K562 (cell line): Measurements from ENCODE around the gene LRP1. TPM values are rescaled to one million over a fixed set of nuclear protein-coding genes. Genes with fewer than 3 reads are reported as not detected.

Experiments
- ARID3B ChIP-seq: fragments of 250-450 bp; sonication (Bioruptor Pico); IDR thresholded peaks from 2 replicates; pipeline ENCODE4 v1.4.0; 2020; ENCODE audit warnings: borderline replicate concordance
- ATF6 ChIP-seq: sonication (generic); formaldehyde crosslinking; IDR thresholded peaks from 2 replicates; pipeline ENCODE4 v1.4.0; 2020; ENCODE audit warnings: mild to moderate bottlenecking, missing genetic modification reagents
- CBX1 ChIP-seq: sonication (generic); IDR thresholded peaks from 2 replicates; pipeline ENCODE4 v1.6.1; 2016; ENCODE audit warnings: antibody characterized with exemption, low read depth, mild to moderate bottlenecking
- E2F8 ChIP-seq: fragments of 450-650 bp; IDR thresholded peaks from 2 replicates; pipeline ENCODE4 v1.7.1; 2018; ENCODE audit warnings: mild to moderate bottlenecking, low read depth; ENCODE audit not compliant: partially characterized antibody
- ELF2 ChIP-seq: fragments of 250-450 bp; sonication (Bioruptor Pico); IDR thresholded peaks from 2 replicates; pipeline ENCODE4 v1.5.0; 2021; ENCODE audit warnings: mild to moderate bottlenecking
- ESRRA ChIP-seq: fragments of 450-650 bp; IDR thresholded peaks from 2 replicates; pipeline ENCODE4 v1.6.1; 2014; ENCODE audit warnings: low read depth, mild to moderate bottlenecking, moderate library complexity, borderline replicate concordance
- FOXP4 ChIP-seq: sonication (generic); formaldehyde crosslinking; IDR thresholded peaks from 2 replicates; pipeline ENCODE4 v1.8.0; 2022; ENCODE audit warnings: mild to moderate bottlenecking, missing genetic modification reagents, borderline replicate concordance
- L3MBTL2 ChIP-seq: fragments of 450-650 bp; IDR thresholded peaks from 2 replicates; pipeline ENCODE4 v1.6.1; 2016; ENCODE audit warnings: mild to moderate bottlenecking, moderate library complexity
- NR4A1 ChIP-seq, 2 experiments: fragments of 250-450 bp in 1 of 2; fragments of 450-650 bp in 1 of 2; sonication (Bioruptor Pico) in 1 of 2; IDR thresholded peaks; 2 replicates each; pipeline versions ENCODE4 v1.4.0 to v1.6.1; 2016 to 2020; ENCODE audit warnings: mild to moderate bottlenecking in 2 of 2, missing compliant biosample characterization in 1 of 2, missing genetic modification characterization in 1 of 2, moderate library complexity in 1 of 2
- POU5F1 ChIP-seq: fragments of 150-350 bp; IDR thresholded peaks from 2 replicates; pipeline ENCODE4 v1.6.1; 2014; ENCODE audit warnings: borderline replicate concordance, low read length, low read depth, mild to moderate bottlenecking; ENCODE audit not compliant: partially characterized antibody
- RUNX1 ChIP-seq: sonication (generic); IDR thresholded peaks from 2 replicates; pipeline ENCODE4 v1.6.1; 2016; ENCODE audit warnings: antibody characterized with exemption, low read depth
- THRA ChIP-seq: fragments of 450-650 bp; IDR thresholded peaks from 2 replicates; pipeline ENCODE4 v1.6.1; 2017; ENCODE audit warnings: mild to moderate bottlenecking, moderate library complexity
- ZNF134 ChIP-seq: fragments of 250-450 bp; sonication (Bioruptor Pico); conservative IDR thresholded peaks from 2 replicates; pipeline ENCODE4 v1.4.0; 2020
- ZNF384 ChIP-seq: IDR thresholded peaks from 2 replicates; pipeline ENCODE4 v1.6.1; 2012; ENCODE audit warnings: low read depth, low read length, improper control_type of control experiment
- ZNF445 ChIP-seq: fragments of 250-450 bp; sonication (Bioruptor Pico); IDR thresholded peaks from 2 replicates; pipeline ENCODE4 v1.4.0; 2020; ENCODE audit warnings: low read depth, mild to moderate bottlenecking, moderate library complexity
- ZNF76 ChIP-seq: fragments of 250-450 bp; sonication (Bioruptor Pico); IDR thresholded peaks from 2 replicates; pipeline ENCODE4 v1.4.0; 2020; ENCODE audit warnings: mild to moderate bottlenecking, moderate library complexity, borderline replicate concordance
- polyA plus RNA-seq, 8 experiments: library from polyadenylated mRNA; depleted of rRNA in 4 of 8; stranded (reverse) in 5 of 8; unstranded in 3 of 8; fragments of >200 nt; fragmentation: Nextera tagmentation in 2 of 8; fragmentation: Illumina TruSeq in 1 of 8; extraction: Ambion mirVana in 2 of 8; extraction: Trizol in 1 of 8; gene quantifications; 2 replicates each; pipeline versions ENCODE4 v1.2.1 to v1.2.3, GENCODE V29; 2011 to 2014; ENCODE audit warnings: inconsistent platforms in 1 of 8, missing spikeins in 1 of 8
- total RNA-seq, 7 experiments: library from RNA; depleted of rRNA in 6 of 7; stranded (reverse); fragments of >200 nt in 6 of 7; fragmentation: Illumina TruSeq in 2 of 7; extraction: Trizol in 2 of 7; gene quantifications; 2 replicates each; pipeline versions ENCODE4 v1.2.1 to v1.2.3, GENCODE V29; 2011 to 2021; ENCODE audit warnings: low replicate concordance in 1 of 7

The LRP1 gene
- total and polyA plus RNA-seq, 9 of the 15 experiments (the other 6 are each of a cell fraction or from before 2014, with no cell fraction given): 0.04 to 0.64 (median 0.19) TPM; not detected in 2

GRCh38 chr12:57096748-57097553 is 31.3 kb upstream of the LRP1 start (continued):
- TF ChIP-seq ELF2 (CRISPR knock-in tag): no peak
- TF ChIP-seq ZNF76: no peak
- no peak for TF ChIP-seq NR4A1 (CRISPR knock-in tag; IDR thresholded peaks at IDR 0.05)
- TF ChIP-seq NR4A1 (tag; IDR thresholded peaks at IDR 0.05): no peak
- no peak for TF ChIP-seq RUNX1
- TF ChIP-seq ARID3B (CRISPR knock-in tag): 0 out of 2 replicates have a peak, but pooled peaks have one; percentile 20
- no peak for TF ChIP-seq ATF6 (CRISPR knock-in tag)
- TF ChIP-seq CBX1: no peak
- TF ChIP-seq ZNF445 (CRISPR knock-in tag): no peak
- TF ChIP-seq ZNF134 (CRISPR knock-in tag): no peak
- no peak for TF ChIP-seq THRA
- no peak for TF ChIP-seq POU5F1
- no peak for TF ChIP-seq FOXP4
- TF ChIP-seq ESRRA: no peak
- TF ChIP-seq L3MBTL2: no peak
- no peak for TF ChIP-seq E2F8
- no peak for TF ChIP-seq ZNF384
